Measurements from ENCODE around the gene MEF2C. TPM values are rescaled to one million over a fixed set of nuclear protein-coding genes. Genes with fewer than 3 reads are reported as not detected.

Gene MEF2C
- total RNA-seq, 1 donor from 2014 or later: 0.26 TPM

DNA sequence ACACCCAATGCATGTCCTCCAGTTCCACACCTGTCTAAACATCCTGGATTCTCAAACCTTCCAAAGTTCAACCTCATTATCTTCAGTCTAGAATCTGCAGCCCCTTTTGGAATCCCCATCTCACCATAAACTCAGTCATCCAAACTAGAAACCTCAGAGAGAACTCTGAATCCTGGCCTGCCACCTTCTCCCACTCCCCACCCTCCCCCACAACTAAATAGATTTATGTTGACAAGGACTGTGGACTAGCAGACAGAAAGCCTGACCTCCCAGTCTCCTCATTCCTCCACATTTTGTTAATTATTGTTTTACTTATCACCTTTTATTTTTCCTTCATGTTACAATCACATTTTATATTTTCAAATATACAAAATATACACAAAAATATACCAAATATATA lies 76.6 kb downstream of the MEF2C start:
- Histone ChIP-seq H2AFZ (replicated peaks) (no peak overlapping the region), H3K36me3 (no peaks in the 10 kb centered on the region), H3K9me3 (ENCODE audit: low read depth) (no peaks in the 10 kb centered on the region), H3K4me1 (peaks cover 4% of the 10 kb centered on the region), H3K79me2 (ENCODE audit: low read depth) (no peaks in the 10 kb centered on the region), H4K20me1 (ENCODE audit: low read depth) (no peaks in the 10 kb centered on the region), H3K4me3 (no peak overlapping the region), H3K4me2 (no peak overlapping the region), H3K27me3 (no peaks in the 10 kb centered on the region), H3K9ac (no peak overlapping the region), H3F3A (ENCODE audit: low read depth) (no peaks in the 10 kb centered on the region), H3K27ac (no peak overlapping the region)
- DNase-seq (ENCODE audit: low spot score): no peak
- H3K9me3 Mint-ChIP-seq: no peaks in the 10 kb centered on the region
- TF ChIP-seq, protein P1, sequence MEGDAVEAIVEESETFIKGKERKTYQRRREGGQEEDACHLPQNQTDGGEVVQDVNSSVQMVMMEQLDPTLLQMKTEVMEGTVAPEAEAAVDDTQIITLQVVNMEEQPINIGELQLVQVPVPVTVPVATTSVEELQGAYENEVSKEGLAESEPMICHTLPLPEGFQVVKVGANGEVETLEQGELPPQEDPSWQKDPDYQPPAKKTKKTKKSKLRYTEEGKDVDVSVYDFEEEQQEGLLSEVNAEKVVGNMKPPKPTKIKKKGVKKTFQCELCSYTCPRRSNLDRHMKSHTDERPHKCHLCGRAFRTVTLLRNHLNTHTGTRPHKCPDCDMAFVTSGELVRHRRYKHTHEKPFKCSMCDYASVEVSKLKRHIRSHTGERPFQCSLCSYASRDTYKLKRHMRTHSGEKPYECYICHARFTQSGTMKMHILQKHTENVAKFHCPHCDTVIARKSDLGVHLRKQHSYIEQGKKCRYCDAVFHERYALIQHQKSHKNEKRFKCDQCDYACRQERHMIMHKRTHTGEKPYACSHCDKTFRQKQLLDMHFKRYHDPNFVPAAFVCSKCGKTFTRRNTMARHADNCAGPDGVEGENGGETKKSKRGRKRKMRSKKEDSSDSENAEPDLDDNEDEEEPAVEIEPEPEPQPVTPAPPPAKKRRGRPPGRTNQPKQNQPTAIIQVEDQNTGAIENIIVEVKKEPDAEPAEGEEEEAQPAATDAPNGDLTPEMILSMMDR (IDR thresholded peaks at IDR 0.05): no peak
- TF ChIP-seq EZH2 (IDR thresholded peaks at IDR 0.05) (no peak), EZH2phosphoT487 (IDR thresholded peaks at IDR 0.05) (no peak)
- no peaks in the 10 kb centered on the region for H3K4me1 Mint-ChIP-seq
- no peaks in the 10 kb centered on the region for H3K36me3 Mint-ChIP-seq
- no peak overlapping the region for H3K27ac Mint-ChIP-seq
- peaks cover 3% of the 10 kb centered on the region for H3K27me3 Mint-ChIP-seq (ENCODE audit: insufficient read depth, low read depth)
- no peak overlapping the region for H3K4me3 Mint-ChIP-seq

DNA sequence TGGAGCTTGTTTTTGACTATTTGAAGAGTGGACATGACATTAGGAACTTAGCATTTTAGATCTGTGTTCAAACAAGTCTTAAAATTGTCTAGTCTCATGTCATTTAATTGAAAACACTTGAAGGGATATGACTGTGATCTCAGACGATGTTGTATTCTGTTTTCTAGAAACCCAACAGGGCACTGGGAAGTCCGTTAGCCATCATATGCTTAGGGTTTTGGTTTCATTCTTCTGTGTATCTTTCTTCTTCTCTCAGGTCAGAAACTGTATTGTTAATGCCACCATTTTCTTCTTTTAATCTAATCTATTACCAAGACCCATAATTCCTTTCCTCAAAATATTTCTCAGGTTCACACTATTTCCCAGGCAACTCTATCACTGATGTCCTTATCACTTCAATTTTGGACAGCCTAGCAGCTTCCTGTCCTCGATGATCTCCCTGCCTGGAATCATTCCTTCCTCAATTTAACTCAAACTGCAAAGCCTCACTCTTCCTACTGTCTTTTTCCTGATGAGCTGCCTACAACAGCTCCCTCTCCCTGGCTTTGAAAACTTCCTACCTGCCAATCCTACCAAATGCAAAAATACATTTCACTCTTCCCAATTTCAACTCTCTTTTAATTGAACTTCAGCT lies 77.7 kb downstream of the MEF2C start:
- peaks cover 3% of the 10 kb centered on the region for H3K27me3 Mint-ChIP-seq (ENCODE audit: insufficient read depth, low read depth)
- peak overlapping the region; percentile 71 for H2AFZ ChIP-seq (replicated peaks)
- no peaks in the 10 kb centered on the region for H3F3A ChIP-seq (ENCODE audit: low read depth)
- no peak for TF ChIP-seq EZH2phosphoT487 (IDR thresholded peaks at IDR 0.05)
- TF ChIP-seq, protein P1 (IDR thresholded peaks at IDR 0.05): no peak
- no peak for TF ChIP-seq EZH2 (IDR thresholded peaks at IDR 0.05)
- no peak for DNase-seq (ENCODE audit: low spot score)
- H3K36me3 ChIP-seq: no peaks in the 10 kb centered on the region
- no peak overlapping the region for H3K9ac ChIP-seq
- no peaks in the 10 kb centered on the region for H3K27me3 ChIP-seq
- no peaks in the 10 kb centered on the region for H4K20me1 ChIP-seq (ENCODE audit: low read depth)
- H3K27ac Mint-ChIP-seq: no peak overlapping the region
- no peaks in the 10 kb centered on the region for H3K36me3 Mint-ChIP-seq
- peaks cover 4% of the 10 kb centered on the region for H3K4me1 ChIP-seq
- H3K9me3 Mint-ChIP-seq: no peaks in the 10 kb centered on the region
- H3K4me3 Mint-ChIP-seq: no peak overlapping the region
- H3K79me2 ChIP-seq (ENCODE audit: low read depth): no peaks in the 10 kb centered on the region
- H3K4me3 ChIP-seq: no peak overlapping the region
- H3K4me1 Mint-ChIP-seq: no peaks in the 10 kb centered on the region
- H3K9me3 ChIP-seq (ENCODE audit: low read depth): no peaks in the 10 kb centered on the region
- no peak overlapping the region for H3K4me2 ChIP-seq
- no peak overlapping the region for H3K27ac ChIP-seq

DNA sequence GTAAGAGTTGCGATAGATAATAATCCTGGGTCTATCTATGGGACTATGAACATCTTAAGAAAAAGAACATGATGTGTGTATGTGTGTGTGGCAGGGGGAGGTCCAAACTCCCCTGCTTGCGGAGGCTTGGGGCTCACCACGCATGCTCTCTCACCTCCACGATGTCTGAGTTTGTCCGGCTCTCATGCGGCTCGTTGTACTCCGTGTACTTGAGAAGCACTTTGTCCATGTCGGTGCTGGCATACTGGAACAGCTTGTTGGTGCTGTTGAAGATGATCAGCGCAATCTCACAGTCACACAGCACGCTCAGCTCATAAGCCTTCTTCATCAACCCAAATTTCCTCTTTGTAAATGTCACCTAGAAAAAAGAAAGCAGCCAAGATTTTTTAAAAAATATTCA lies 78.5 kb downstream of the MEF2C start:
- H3K4me3 Mint-ChIP-seq: no peak overlapping the region
- H3K4me2 ChIP-seq: no peak overlapping the region
- H3K27me3 Mint-ChIP-seq (ENCODE audit: insufficient read depth, low read depth): peaks cover 3% of the 10 kb centered on the region
- H3K36me3 Mint-ChIP-seq: no peaks in the 10 kb centered on the region
- H3K27me3 ChIP-seq: no peaks in the 10 kb centered on the region
- no peaks in the 10 kb centered on the region for H3F3A ChIP-seq (ENCODE audit: low read depth)
- H2AFZ ChIP-seq (replicated peaks): no peak overlapping the region
- H3K9ac ChIP-seq: no peak overlapping the region
- H3K4me1 Mint-ChIP-seq: no peaks in the 10 kb centered on the region
- no peaks in the 10 kb centered on the region for H3K36me3 ChIP-seq
- no peak overlapping the region for H3K27ac Mint-ChIP-seq
- H3K27ac ChIP-seq: no peak overlapping the region
- no peak overlapping the region for H3K4me3 ChIP-seq
- no peaks in the 10 kb centered on the region for H4K20me1 ChIP-seq (ENCODE audit: low read depth)
- no peak for TF ChIP-seq EZH2 (IDR thresholded peaks at IDR 0.05)
- TF ChIP-seq EZH2phosphoT487 (IDR thresholded peaks at IDR 0.05): no peak
- TF ChIP-seq, protein P1 (IDR thresholded peaks at IDR 0.05): no peak
- no peaks in the 10 kb centered on the region for H3K79me2 ChIP-seq (ENCODE audit: low read depth)
- no peak for DNase-seq (ENCODE audit: low spot score)
- H3K4me1 ChIP-seq: peaks cover 4% of the 10 kb centered on the region
- no peaks in the 10 kb centered on the region for H3K9me3 ChIP-seq (ENCODE audit: low read depth)
- no peaks in the 10 kb centered on the region for H3K9me3 Mint-ChIP-seq
